Gastrocnemius medialis (tissue), 4 donors: Measurements from ENCODE around the gene CCDC77. TPM values are rescaled to one million over a fixed set of nuclear protein-coding genes. Genes with fewer than 3 reads are reported as not detected.

Experiments used
- ATAC-seq, 2 donors: fragments of 150-250 bp; one replicate each; pipeline ENCODE4 v1.9.1; 2016
- DNase-seq, 2 donors: peaks; one replicate each; pipeline ENCODE4 v3.0.0-alpha.2; 2019
- H3K27ac ChIP-seq, 4 donors: fragments of 200-600 bp; sonication (generic); 1 replicate in 1 of 4; 2 replicates in 3 of 4; pipeline ENCODE4 v1.5.1; 2016 to 2018; ENCODE audit warnings: mild to moderate bottlenecking in 2 of 4, moderate library complexity in 1 of 4
- H3K27me3 ChIP-seq, 3 donors: fragments of 200-600 bp; sonication (generic) in 2 of 3; 1 replicate in 1 of 3; 2 replicates in 2 of 3; pipeline versions ENCODE4 v1.5.1 to v1.6.0; 2016 to 2019; ENCODE audit warnings: mild to moderate bottlenecking in 1 of 3, moderate library complexity in 1 of 3
- H3K36me3 ChIP-seq, 2 donors: fragments of 200-600 bp; sonication (generic) in 1 of 2; one replicate each; pipeline ENCODE4 v1.5.1; 2017 to 2018
- H3K4me1 ChIP-seq, 2 donors: fragments of 200-600 bp; sonication (generic) in 1 of 2; one replicate each; pipeline ENCODE4 v1.5.1; 2016 to 2017; ENCODE audit warnings: mild to moderate bottlenecking in 2 of 2
- H3K4me3 ChIP-seq, 4 donors: fragments of 200-600 bp; sonication (generic) in 3 of 4; 1 replicate in 1 of 4; 2 replicates in 3 of 4; pipeline ENCODE4 v1.5.1; 2016 to 2019; ENCODE audit warnings: mild to moderate bottlenecking in 2 of 4
- H3K9me3 ChIP-seq, 3 donors: fragments of 200-600 bp; sonication (generic) in 2 of 3; 1 replicate in 1 of 3; 2 replicates in 2 of 3; pipeline ENCODE4 v1.5.1; 2016 to 2019
- CTCF ChIP-seq, 5 experiments: fragments of 450-650 bp in 3 of 5; fragments of 200-600 bp in 2 of 5; sonication (generic) in 2 of 5; IDR thresholded peaks in 4 of 5; conservative IDR thresholded peaks in 1 of 5; 1 replicate in 4 of 5; 2 replicates in 1 of 5; pipeline ENCODE4 v1.5.1; 2016 to 2019; ENCODE audit warnings: antibody characterized with exemption in 5 of 5, mild to moderate bottlenecking in 3 of 5, moderate library complexity in 3 of 5
- POLR2A ChIP-seq, 2 donors: fragments of 450-650 bp; IDR thresholded peaks; one replicate each; pipeline ENCODE4 v1.6.1; 2017; ENCODE audit warnings: antibody characterized with exemption in 2 of 2, mild to moderate bottlenecking in 2 of 2, moderate library complexity in 2 of 2
- in situ Hi-C, 4 donors: fragments of 200-750 bp; cut with MboI; loops; one replicate each; pipeline versions ENCODE4 v1.15.0 to v1.8.0; 2017; ENCODE audit warnings: low sequenced_read_pairs in 4 of 4
- intact Hi-C: fragments of 100-400 bp; cut with DNase I; formaldehyde crosslinking; loops from one replicate; pipeline ENCODE4 v1.15.1; 2023; ENCODE audit warnings: low total_unique reads
- total RNA-seq, 4 donors: library from RNA; depleted of rRNA; stranded (reverse); fragments of >200 nt; gene quantifications; one replicate each; pipeline versions ENCODE4 v1.1.0 to v1.2.3, GENCODE V29; 2016

The CCDC77 gene
- total RNA-seq, 4 donors from 2014 or later = 2.6 to 20.2 (median 7.4) TPM

GRCh38 chr12:466039-466438 is 64.6 kb downstream of the CCDC77 start:
- Histone ChIP-seq H3K27ac (peak overlapping the region in 3 of 4 donors; percentile 64 to 74 (median 65)), H3K27me3 (no peaks in the 10 kb centered on the region), H3K36me3 (no peaks in the 10 kb centered on the region), H3K4me3 (no peak overlapping the region), H3K9me3 (no peaks in the 10 kb centered on the region), H3K4me1 (peaks cover 8 to 10% of the 10 kb centered on the region in 2 donors)
- in situ Hi-C loops = no loop called here
- no peak for TF ChIP-seq CTCF (IDR thresholded peaks at IDR 0.05 in 4 of 5, conservative IDR thresholded peaks at IDR 0.05 in 1 of 5)
- TF ChIP-seq POLR2A (IDR thresholded peaks at IDR 0.05) = no peak
- intact Hi-C loops = no loop called here
- ATAC-seq (no peak), DNase-seq (no peak)

GRCh38 chr12:466762-467161 is 65.3 kb downstream of the CCDC77 start:
- in situ Hi-C loops (no loop called here), intact Hi-C loops (no loop called here)
- DNase-seq = no peak
- Histone ChIP-seq H3K27me3 (no peaks in the 10 kb centered on the region), H3K4me1 (peaks cover 8 to 10% of the 10 kb centered on the region in 2 donors), H3K9me3 (no peaks in the 10 kb centered on the region), H3K27ac (no peak overlapping the region), H3K4me3 (no peak overlapping the region), H3K36me3 (no peaks in the 10 kb centered on the region)
- TF ChIP-seq POLR2A (IDR thresholded peaks at IDR 0.05) = no peak
- no peak for TF ChIP-seq CTCF (IDR thresholded peaks at IDR 0.05 in 4 of 5, conservative IDR thresholded peaks at IDR 0.05 in 1 of 5)
- ATAC-seq = no peak

GRCh38 chr12:467591-467990 is 66.1 kb downstream of the CCDC77 start:
- no peaks in the 10 kb centered on the region for H3K9me3 ChIP-seq
- no peak for TF ChIP-seq POLR2A (IDR thresholded peaks at IDR 0.05)
- TF ChIP-seq CTCF (IDR thresholded peaks at IDR 0.05 in 4 of 5, conservative IDR thresholded peaks at IDR 0.05 in 1 of 5) = no peak
- no peak overlapping the region for H3K4me3 ChIP-seq
- in situ Hi-C loops = no loop called here
- no peaks in the 10 kb centered on the region for H3K36me3 ChIP-seq
- no peak for DNase-seq
- H3K27ac ChIP-seq = no peak overlapping the region
- H3K4me1 ChIP-seq = peaks cover 8 to 10% of the 10 kb centered on the region in 2 donors
- H3K27me3 ChIP-seq = no peaks in the 10 kb centered on the region
- intact Hi-C loops = no loop called here
- ATAC-seq = no peak

GRCh38 chr12:468671-469389 is 67.4 kb downstream of the CCDC77 start:
- Histone ChIP-seq H3K9me3 (no peaks in the 10 kb centered on the region), H3K4me3 (no peak overlapping the region), H3K27me3 (no peaks in the 10 kb centered on the region), H3K27ac (no peak overlapping the region), H3K36me3 (no peaks in the 10 kb centered on the region), H3K4me1 (peaks cover 8 to 10% of the 10 kb centered on the region in 2 donors)
- TF ChIP-seq CTCF (IDR thresholded peaks at IDR 0.05 in 4 of 5, conservative IDR thresholded peaks at IDR 0.05 in 1 of 5) (no peak), POLR2A (IDR thresholded peaks at IDR 0.05) (no peak)
- intact Hi-C loops (no loop called here), in situ Hi-C loops (no loop called here)
- DNase-seq (no peak), ATAC-seq (no peak)
